DOHH2 (cell line): ENCODE data around the gene MYBPC1.

ENCODE experiments used
- H3F3A ChIP-seq: fragments of 200-600 bp; sonication (generic), shearing (Covaris generic); 2 replicates; pipeline ENCODE4 v1.6.0; 2016; ENCODE audit warnings: antibody characterized with exemption, mild to moderate bottlenecking; ENCODE audit not compliant: control insufficient read depth, insufficient read depth
- H3K27ac ChIP-seq: fragments of 200-600 bp; sonication (generic); 2 replicates; pipeline ENCODE4 v1.5.1; 2014; ENCODE audit warnings: low read depth, mild to moderate bottlenecking, low read length, moderate library complexity
- H3K27me3 ChIP-seq: fragments of 200-600 bp; sonication (generic); 2 replicates; pipeline ENCODE4 v1.6.1; 2014; ENCODE audit warnings: mild to moderate bottlenecking, low read length, mixed read lengths; ENCODE audit not compliant: control insufficient read depth
- H3K36me3 ChIP-seq: fragments of 200-600 bp; sonication (generic); 2 replicates; pipeline ENCODE4 v1.6.1; 2014; ENCODE audit warnings: mild to moderate bottlenecking, low read length, moderate library complexity, mixed read lengths; ENCODE audit not compliant: control insufficient read depth
- H3K4me1 ChIP-seq: fragments of 200-600 bp; sonication (generic); 2 replicates; pipeline ENCODE4 v1.6.1; 2014; ENCODE audit warnings: mild to moderate bottlenecking, low read length, mixed read lengths; ENCODE audit not compliant: control insufficient read depth
- H3K4me2 ChIP-seq: fragments of 200-600 bp; sonication (generic); 2 replicates; pipeline ENCODE4 v1.6.0; 2014; ENCODE audit warnings: mild to moderate bottlenecking, low read length, moderate library complexity
- H3K4me3 ChIP-seq: fragments of 200-600 bp; sonication (generic); 2 replicates; pipeline ENCODE4 v1.5.1; 2014; ENCODE audit warnings: mild to moderate bottlenecking, low read length, mixed read lengths
- H3K79me2 ChIP-seq: fragments of 200-600 bp; sonication (generic); 2 replicates; pipeline ENCODE4 v1.6.1; 2014; ENCODE audit warnings: mild to moderate bottlenecking, low read length, mixed read lengths; ENCODE audit not compliant: control insufficient read depth
- H3K9me2 ChIP-seq: fragments of 200-600 bp; sonication (generic); replicated peaks from 2 replicates; pipeline ENCODE4 v1.6.1; 2014; ENCODE audit warnings: mild to moderate bottlenecking, low read length, mixed read lengths; ENCODE audit not compliant: control insufficient read depth
- H3K9me3 ChIP-seq: fragments of 200-600 bp; sonication (generic); 2 replicates; pipeline ENCODE4 v1.6.1; 2014; ENCODE audit warnings: antibody characterized with exemption, low read length, mixed read lengths; ENCODE audit not compliant: control insufficient read depth, insufficient read depth
- H4K20me1 ChIP-seq: fragments of 200-600 bp; sonication (generic); 2 replicates; pipeline ENCODE4 v1.6.0; 2014; ENCODE audit warnings: low read depth, mild to moderate bottlenecking, antibody characterized with exemption, low read length, moderate library complexity; ENCODE audit not compliant: control insufficient read depth, insufficient read depth
- CTCF ChIP-seq: fragments of 200-600 bp; sonication (generic); IDR thresholded peaks from one replicate; pipeline ENCODE4 v1.5.1; 2014; ENCODE audit warnings: antibody characterized with exemption, mild to moderate bottlenecking, low read depth, low read length; ENCODE audit not compliant: poor library complexity, severe bottlenecking
- EZH2phosphoT487 ChIP-seq: fragments of 200-600 bp; sonication (generic); IDR thresholded peaks from 2 replicates; pipeline ENCODE4 v1.6.1; 2017; ENCODE audit warnings: borderline replicate concordance, mild to moderate bottlenecking, antibody characterized with exemption, low read length, moderate library complexity, mixed read lengths

Gene MYBPC1

GRCh38 chr12:101720118-101720517 is 125.3 kb downstream of the MYBPC1 start:
- Histone ChIP-seq H3K4me2 (no peak overlapping the region), H3K4me3 (no peak overlapping the region), H3K36me3 (peaks cover 30% of the 10 kb centered on the region), H3F3A (no peaks in the 10 kb centered on the region), H3K27me3 (no peaks in the 10 kb centered on the region), H3K27ac (no peak overlapping the region), H3K79me2 (0 out of 2 replicates have a peak, but pooled peaks cover 2% of the 10 kb centered on the region), H3K9me3 (no peaks in the 10 kb centered on the region), H3K4me1 (peaks cover 12% of the 10 kb centered on the region), H3K9me2 (no peaks in the 10 kb centered on the region), H4K20me1 (no peaks in the 10 kb centered on the region)
- TF ChIP-seq CTCF = no peak
- TF ChIP-seq EZH2phosphoT487 = no peak

GRCh38 chr12:101722392-101722791 is 127.6 kb downstream of the MYBPC1 start:
- Histone ChIP-seq H3K9me2 (no peaks in the 10 kb centered on the region), H3K27me3 (no peaks in the 10 kb centered on the region), H3K27ac (no peak overlapping the region), H3K4me3 (no peak overlapping the region), H3K4me1 (peaks cover 15% of the 10 kb centered on the region), H3K9me3 (no peaks in the 10 kb centered on the region), H3K36me3 (peaks cover 34% of the 10 kb centered on the region), H4K20me1 (no peaks in the 10 kb centered on the region), H3K4me2 (no peak overlapping the region), H3K79me2 (no peaks in the 10 kb centered on the region), H3F3A (no peaks in the 10 kb centered on the region)
- TF ChIP-seq CTCF (no peak), EZH2phosphoT487 (no peak)

- Histone ChIP-seq H3K9me3 (no peaks in the 10 kb centered on the region), H3K27ac (no peak overlapping the region), H3K9me2 (no peaks in the 10 kb centered on the region), H3K36me3 (peaks cover 28% of the 10 kb centered on the region), H3K4me3 (no peak overlapping the region), H3K4me1 (peaks cover 8% of the 10 kb centered on the region), H3K4me2 (no peak overlapping the region), H4K20me1 (no peaks in the 10 kb centered on the region), H3F3A (no peaks in the 10 kb centered on the region), H3K27me3 (no peaks in the 10 kb centered on the region), H3K79me2 (no peaks in the 10 kb centered on the region)
- TF ChIP-seq EZH2phosphoT487 = no peak
- TF ChIP-seq CTCF = no peak
These were observed 132.3 kb downstream of the MYBPC1 start for GRCh38 chr12:101727098-101727497.
